AG04449 (cell line): Measurements from ENCODE around the gene MRGPRE.

Experiments used
- CTCF ChIA-PET: fragments of 350-600 bp; formaldehyde crosslinking; extraction: SDS; loops from one replicate; lab custom pipeline; 2021; ENCODE audit warnings: antibody characterized with exemption; lab: Yijun Ruan, JAX
- POLR2A ChIA-PET: fragments of 400-600, 350-600 bp; formaldehyde crosslinking; extraction: SDS; loops from one replicate; lab custom pipeline; 2020; ENCODE audit warnings: antibody characterized with exemption, inconsistent platforms; lab: Yijun Ruan, JAX
- DNase-seq: peaks from one replicate; pipeline ENCODE4 v3.0.0-alpha.2; 2010; ENCODE audit warnings: low read depth, low spot score
- H3K4me3 ChIP-seq: 2 replicates; pipeline ENCODE4 v1.5.1; 2011; ENCODE audit warnings: low read depth, mild to moderate bottlenecking, control low read depth, low read length
- CTCF ChIP-seq: IDR thresholded peaks from one replicate; pipeline ENCODE4 v1.5.1; 2011; ENCODE audit warnings: mild to moderate bottlenecking, moderate library complexity, low read length, control low read depth, inconsistent platforms; ENCODE audit not compliant: insufficient read depth; ENCODE audit errors: missing control alignments

The MRGPRE gene

GRCh38 chr11:3243880-3244279, 11.7 kb upstream of the MRGPRE start:
- TF ChIP-seq CTCF = no peak
- ChIA-PET CTCF (no interaction called here), POLR2A (no interaction called here)
- DNase-seq = no peak
- H3K4me3 ChIP-seq = no peak overlapping the region

GRCh38 chr11:3237119-3237518, 4.9 kb upstream of the MRGPRE start:
- POLR2A ChIA-PET = no interaction called here
- TF ChIP-seq CTCF = no peak
- H3K4me3 ChIP-seq = no peak overlapping the region
- no peak for DNase-seq
- CTCF ChIA-PET = no interaction called here

DNA sequence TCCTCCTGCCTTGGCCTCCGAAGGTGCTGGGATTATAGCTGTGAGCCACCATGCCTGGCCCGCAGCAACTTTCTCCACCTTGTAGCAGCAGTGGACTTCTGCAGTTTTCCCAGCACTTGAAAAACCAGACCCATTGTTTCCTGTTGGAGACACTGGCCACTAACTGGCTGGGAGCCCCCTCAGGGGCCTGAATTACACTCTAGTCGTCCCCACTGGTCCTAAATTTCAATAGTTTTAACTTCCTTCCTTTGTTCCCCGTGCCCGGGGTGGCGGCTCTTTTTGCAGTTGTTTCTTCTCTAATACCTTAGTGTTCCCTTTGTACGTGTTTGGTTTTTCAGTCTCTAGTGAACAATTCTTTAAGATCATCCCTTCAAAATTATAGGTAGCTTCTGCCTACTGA, 2.6 kb upstream of the MRGPRE start:
- H3K4me3 ChIP-seq = no peak overlapping the region
- no peak for TF ChIP-seq CTCF
- ChIA-PET CTCF (no interaction called here), POLR2A (no interaction called here)
- DNase-seq = no peak

DNA sequence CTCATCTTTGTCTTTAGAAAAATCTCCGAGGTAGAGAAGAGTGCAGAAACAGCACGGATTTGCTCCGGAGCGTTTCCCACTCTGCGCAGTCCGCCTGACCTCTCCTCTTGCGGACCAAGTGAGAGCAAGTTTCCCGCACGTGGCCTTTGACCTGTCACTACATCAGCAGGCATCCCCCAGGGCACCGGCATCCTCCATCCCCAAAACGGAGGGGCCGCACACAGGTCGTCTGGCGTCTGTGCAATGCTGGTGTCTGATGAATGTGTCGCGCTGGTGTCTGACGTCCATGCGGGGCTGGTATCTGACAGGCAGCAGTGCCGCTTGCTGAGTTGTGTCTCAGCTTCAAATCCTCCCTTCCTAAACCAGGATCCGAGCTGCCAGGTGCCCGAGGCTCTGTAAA, 739 bp upstream of the MRGPRE start:
- ChIA-PET POLR2A (no interaction called here), CTCF (no interaction called here)
- no peak for TF ChIP-seq CTCF
- H3K4me3 ChIP-seq = no peak overlapping the region
- no peak for DNase-seq

DNA sequence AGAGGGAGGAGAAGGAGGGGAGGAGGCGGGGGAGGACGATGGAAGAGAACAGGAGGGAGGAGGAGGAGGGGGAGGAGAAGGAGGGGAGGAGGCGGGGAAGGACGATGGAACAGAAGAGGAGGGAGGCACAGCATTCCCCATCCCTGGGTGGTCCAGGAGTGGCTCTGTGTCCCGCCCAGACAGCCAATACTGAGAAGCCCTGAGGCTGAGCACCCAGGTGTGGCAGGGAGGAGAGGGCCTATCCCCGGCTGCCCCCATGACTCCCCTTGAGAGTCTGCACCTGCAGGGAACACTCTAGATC, 717 bp downstream of the MRGPRE start:
- POLR2A ChIA-PET = no interaction called here

DNA sequence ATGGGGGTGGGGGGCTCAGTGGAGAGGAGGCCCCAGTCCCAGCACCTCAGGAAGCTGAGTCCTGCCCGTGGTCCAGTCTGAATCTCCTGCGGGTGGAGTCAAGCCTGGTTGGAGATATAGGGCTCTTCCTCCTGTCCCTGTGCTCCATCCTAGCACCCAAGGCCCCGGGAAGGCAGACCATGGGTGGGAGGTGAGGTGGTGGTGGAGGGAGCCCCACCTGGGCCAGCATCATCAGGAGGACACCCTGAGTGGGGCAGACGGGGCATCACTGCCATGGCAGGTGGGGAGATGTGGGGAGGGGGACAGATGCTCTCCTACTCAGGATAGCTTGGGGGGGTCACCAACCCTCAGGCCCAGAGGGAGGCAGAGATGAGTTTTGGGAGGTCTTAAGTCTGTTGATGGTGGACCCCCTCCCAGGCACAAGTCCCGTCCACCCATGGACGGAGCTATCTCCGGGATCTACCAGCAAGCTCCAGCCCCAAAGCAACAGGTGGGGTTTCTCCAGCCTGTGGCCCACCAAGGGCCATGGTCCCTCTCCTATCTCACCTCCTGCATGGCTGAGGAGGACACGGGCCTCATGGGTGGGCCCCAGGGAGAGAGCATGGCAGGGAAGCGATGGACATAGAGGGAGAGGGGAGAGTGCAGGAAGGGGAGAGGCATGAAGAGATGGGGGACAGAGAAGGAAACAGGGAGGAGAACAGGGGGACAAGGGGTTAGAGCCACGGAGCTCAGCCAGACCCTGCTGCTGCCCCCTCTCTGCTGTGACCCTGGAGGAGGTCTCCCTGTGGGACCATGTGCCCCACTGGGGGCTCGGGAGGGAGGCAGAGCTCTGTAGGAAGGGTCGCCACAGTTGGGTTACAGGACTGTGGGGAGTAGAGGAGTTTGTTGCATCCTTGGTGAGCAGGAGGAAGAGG, 1.3 kb downstream of the MRGPRE start:
- TF ChIP-seq CTCF = no peak
- ChIA-PET CTCF (no interaction called here), POLR2A (no interaction called here)
- DNase-seq = no peak
- no peak overlapping the region for H3K4me3 ChIP-seq

More for the DNA sequence above, 717 bp downstream of the MRGPRE start:
- DNase-seq = no peak
- no peak for TF ChIP-seq CTCF
- CTCF ChIA-PET = no interaction called here
- H3K4me3 ChIP-seq = no peak overlapping the region
